GM12801 (cell line): ENCODE measurements around the gene RB1.

Source experiments
- TF ChIP-seq, protein P1 (sequence below): IDR thresholded peaks from one replicate; pipeline ENCODE4 v1.5.1; 2011; ENCODE audit warnings: control low read depth; ENCODE audit not compliant: insufficient read length; ENCODE audit errors: extremely low read depth

The RB1 gene

DNA sequence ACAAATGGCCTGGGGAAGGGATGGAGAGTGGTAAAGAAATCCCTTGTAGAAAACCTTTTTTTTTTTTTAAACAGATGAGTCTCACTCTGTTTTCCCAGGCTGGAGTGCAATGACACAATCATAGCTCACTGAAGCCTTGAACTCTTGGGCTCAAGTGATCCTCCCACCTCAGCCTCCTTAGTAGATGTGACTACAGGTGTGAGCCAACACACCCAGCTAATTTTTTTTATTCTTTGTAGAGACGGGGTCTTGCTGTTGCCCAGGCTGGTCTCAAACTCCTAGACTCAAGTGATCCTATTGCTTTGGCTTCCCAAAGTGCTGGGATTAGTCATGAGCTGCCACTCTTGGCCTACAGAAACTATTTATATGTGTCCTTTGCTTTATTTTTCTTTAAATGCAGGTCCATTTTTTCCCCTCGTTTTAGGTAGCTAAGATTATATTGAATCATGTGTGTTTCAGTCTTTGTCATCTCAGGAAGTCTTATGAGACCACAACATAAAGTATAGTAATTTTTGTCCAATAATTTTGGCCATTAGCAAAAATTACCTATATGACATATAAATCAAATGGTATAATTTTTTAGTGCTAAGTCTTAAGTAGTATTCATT lies 98.9 kb downstream of the RB1 start:
- TF ChIP-seq, protein P1, sequence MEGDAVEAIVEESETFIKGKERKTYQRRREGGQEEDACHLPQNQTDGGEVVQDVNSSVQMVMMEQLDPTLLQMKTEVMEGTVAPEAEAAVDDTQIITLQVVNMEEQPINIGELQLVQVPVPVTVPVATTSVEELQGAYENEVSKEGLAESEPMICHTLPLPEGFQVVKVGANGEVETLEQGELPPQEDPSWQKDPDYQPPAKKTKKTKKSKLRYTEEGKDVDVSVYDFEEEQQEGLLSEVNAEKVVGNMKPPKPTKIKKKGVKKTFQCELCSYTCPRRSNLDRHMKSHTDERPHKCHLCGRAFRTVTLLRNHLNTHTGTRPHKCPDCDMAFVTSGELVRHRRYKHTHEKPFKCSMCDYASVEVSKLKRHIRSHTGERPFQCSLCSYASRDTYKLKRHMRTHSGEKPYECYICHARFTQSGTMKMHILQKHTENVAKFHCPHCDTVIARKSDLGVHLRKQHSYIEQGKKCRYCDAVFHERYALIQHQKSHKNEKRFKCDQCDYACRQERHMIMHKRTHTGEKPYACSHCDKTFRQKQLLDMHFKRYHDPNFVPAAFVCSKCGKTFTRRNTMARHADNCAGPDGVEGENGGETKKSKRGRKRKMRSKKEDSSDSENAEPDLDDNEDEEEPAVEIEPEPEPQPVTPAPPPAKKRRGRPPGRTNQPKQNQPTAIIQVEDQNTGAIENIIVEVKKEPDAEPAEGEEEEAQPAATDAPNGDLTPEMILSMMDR = no peak

DNA sequence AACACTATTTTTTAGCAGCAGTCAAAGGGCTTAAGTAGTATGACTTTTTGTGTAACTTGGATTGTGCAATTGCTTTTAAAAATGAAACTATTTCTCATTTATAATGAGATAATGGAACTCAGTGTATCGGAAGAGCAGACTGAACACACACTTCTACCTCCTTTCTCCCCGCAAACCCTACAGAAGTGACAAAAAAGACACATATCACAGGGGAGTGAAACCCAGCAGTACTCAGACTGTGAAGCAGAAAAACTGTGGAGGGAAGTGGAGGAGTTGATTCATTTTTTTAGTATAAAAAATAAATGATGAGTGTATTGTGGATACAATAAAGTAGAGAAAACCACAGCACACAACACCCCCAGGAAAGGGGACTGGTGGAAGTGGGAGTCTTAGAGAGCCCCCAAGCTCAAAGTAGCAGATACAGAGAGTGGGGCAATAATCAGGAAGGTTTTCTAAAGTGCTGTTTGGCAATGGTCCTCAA lies 99.6 kb downstream of the RB1 start:
- TF ChIP-seq, protein P1 = no peak

DNA sequence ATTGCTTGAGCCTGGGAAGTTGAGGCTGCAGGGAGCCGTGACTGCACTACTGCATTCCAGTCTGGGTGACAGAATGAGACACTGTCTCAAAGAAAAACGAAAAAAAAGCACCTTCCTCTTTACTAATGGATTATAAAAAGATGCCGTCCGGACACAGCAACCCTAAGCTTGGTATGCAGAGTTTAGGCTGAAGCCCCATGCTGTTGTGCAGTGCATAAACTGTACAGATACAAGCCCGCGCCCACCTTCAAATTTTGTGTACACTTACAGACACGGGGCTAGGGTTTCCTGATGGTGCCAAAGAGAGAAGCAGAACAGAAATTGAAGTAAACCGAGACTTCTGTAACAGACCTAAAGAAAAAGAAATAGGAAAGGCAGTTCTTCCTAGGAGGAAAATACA lies 100.4 kb downstream of the RB1 start:
- TF ChIP-seq, protein P1 = no peak

DNA sequence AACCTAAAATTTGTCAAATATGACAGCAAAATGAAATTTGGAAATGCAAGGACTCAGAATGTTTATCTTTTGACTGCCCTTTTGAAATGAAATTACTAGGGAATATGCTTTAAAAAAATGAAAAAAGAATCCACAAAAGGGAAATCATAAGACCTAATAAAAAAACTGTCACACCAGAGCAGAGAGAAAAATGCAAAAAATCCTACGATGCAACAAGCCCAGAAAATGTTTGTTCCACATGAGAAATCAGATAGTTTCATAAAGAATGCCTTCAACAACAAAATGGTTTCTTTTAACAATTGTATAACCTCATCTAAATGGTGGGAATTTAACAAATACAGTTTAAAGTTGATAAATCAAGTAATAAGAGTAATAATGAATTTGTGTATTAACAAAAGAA lies 101.4 kb downstream of the RB1 start:
- TF ChIP-seq, protein P1 = no peak

DNA sequence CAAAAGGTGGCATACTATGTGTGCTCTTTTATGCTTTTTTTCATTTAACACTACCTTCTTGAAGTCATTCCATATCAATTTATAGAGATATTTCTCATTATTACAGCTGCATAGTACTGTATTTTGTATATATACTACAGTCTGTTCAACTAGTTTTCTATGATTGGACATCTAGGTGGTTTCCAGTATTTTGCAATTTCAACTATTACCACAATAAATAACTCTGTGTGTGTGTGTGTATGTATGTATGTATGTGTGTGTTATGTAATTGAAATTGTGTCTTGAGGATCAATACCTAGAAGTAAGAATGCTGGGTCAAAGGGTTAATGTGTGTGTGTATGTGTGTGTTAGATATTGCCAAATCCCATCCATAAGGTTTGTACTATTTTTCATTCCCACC lies 102.3 kb downstream of the RB1 start:
- TF ChIP-seq, protein P1 = no peak

DNA sequence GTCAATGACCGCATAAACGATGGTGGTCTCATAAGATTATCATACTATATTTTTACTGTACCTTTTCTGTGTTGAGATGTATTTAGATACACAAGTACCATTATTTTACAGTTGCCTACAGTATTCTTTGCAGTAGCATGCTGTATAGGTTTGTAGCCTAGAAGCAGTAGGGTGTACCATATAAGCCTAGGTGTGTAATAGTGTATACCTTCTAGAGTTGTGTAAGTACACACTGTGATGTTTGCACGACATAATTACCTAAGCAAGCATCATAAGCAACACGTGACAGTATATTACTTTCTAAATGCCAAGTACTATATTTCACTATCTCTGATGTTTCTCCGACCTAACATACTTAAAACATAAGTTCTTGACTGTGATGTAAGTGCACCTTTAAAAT lies 106.6 kb downstream of the RB1 start:
- TF ChIP-seq, protein P1 = no peak

DNA sequence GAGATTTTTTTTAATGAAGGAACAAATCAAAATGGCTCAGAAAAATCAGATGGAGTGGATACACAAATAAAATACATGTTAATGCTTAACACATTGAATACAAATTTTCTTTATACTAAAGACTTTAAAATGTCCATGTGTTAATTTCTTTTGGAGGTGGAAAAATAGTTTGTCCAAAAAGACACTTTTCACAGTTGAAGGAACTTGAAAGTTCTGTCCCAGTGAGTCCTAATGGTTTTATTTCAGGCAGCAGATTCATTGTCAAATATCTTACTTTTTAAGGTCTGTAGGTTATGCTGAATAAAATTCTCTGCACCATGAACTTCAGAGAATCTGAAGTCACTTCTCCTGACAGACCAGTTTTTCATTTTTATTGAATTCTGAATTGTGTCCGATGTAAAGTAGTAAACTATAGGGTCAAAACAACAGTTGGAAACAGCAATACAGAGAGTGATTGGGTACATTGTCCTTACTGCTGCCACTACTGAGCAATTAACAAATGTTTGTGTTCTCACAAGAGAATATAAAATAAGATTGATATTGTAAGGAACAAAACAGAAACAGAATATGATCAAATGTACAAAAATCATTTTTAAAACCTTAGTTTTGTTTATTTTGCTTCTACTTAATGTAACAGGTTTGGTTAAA lies 107.7 kb downstream of the RB1 start:
- TF ChIP-seq, protein P1 = no peak
